Measurements from ENCODE around the gene CKS1B.

The CKS1B gene

DNA sequence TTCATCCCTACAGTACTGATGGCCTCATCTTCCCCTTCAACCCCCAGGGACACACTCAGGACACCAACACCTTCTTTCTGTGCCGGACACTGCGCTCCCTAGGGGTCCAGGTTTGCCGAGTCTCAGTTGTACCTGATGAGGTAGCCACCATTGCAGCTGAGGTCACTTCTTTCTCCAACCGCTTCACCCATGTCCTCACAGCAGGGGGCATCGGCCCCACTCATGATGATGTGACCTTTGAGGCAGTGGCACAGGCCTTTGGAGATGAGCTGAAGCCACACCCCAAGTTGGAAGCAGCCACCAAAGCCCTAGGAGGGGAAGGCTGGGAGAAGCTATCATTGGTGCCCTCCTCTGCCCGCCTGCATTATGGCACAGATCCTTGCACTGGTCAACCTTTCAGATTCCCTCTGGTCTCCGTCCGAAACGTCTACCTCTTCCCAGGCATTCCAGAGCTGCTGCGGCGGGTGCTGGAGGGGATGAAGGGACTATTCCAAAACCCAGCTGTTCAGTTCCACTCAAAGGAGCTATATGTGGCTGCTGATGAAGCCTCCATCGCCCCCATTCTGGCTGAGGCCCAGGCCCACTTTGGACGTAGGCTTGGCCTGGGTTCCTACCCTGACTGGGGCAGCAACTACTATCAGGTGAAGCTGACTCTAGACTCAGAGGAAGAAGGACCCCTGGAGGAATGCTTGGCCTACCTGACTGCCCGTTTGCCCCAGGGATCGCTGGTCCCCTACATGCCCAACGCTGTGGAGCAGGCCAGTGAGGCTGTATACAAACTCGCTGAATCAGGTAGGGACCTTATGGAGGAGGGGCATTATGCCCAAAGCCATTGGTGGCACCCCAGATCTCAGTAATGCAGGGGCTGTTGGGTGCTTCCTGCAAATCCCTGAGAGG lies 13.8 kb downstream of the CKS1B start:
- H3K4me3 ChIP-seq (replicated peaks; ENCODE audit: low read depth, low read length): no peak overlapping the region
- TF ChIP-seq, protein P1, sequence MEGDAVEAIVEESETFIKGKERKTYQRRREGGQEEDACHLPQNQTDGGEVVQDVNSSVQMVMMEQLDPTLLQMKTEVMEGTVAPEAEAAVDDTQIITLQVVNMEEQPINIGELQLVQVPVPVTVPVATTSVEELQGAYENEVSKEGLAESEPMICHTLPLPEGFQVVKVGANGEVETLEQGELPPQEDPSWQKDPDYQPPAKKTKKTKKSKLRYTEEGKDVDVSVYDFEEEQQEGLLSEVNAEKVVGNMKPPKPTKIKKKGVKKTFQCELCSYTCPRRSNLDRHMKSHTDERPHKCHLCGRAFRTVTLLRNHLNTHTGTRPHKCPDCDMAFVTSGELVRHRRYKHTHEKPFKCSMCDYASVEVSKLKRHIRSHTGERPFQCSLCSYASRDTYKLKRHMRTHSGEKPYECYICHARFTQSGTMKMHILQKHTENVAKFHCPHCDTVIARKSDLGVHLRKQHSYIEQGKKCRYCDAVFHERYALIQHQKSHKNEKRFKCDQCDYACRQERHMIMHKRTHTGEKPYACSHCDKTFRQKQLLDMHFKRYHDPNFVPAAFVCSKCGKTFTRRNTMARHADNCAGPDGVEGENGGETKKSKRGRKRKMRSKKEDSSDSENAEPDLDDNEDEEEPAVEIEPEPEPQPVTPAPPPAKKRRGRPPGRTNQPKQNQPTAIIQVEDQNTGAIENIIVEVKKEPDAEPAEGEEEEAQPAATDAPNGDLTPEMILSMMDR (IDR thresholded peaks at IDR 0.05; ENCODE audit: low read depth, low read length, missing control alignments): no peak
- DNase-seq (ENCODE audit: extremely low read depth, low read depth): no peak

DNA sequence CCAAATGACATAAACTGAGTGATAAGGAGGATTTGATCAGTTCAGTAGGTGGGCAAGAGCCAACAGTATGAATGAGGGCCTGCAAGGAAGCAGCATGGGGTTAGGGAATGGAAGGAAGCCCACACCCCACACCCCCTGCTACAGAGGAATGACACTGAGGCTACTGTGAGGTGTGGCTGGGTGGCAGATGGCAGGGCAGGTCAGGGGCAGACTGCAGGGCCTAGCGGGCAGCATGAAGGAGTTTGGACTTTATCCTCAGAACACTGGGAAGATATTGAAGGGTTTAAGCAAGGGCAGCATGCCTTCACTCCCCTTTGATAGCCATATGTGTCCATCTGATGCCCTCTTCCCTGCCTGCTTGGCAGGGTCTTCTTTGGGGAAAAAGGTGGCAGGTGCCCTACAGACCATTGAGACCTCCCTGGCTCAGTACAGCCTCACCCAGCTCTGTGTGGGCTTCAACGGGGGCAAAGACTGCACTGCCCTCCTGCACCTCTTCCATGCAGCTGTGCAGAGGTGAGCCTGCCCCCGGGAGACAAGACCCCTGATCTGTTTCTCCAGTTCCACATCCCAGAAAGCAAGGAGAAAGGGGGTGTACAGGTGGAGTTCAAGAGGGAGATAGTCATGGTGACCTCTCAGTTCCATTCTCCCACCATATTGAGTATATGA lies 14.8 kb downstream of the CKS1B start:
- TF ChIP-seq, protein P1 (IDR thresholded peaks at IDR 0.05; ENCODE audit: low read depth, low read length, missing control alignments): no peak

DNA sequence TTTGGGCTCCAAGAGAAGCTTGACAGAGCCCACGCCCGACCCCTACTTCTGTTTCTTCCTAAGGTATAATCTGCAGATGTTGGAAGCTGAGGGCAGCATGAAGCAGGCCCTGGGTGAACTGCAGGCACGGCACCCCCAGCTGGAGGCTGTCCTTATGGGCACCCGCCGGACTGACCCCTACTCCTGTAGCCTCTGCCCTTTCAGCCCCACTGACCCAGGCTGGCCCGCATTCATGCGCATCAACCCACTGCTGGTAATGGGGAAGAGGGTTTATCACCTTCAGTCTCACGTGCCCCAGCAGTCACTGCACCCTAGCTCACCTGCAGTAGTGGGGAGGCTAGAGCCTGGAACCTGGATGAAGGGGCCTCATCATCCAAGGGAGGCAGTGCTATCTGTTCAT lies 15.8 kb downstream of the CKS1B start:
- TF ChIP-seq, protein P1 (IDR thresholded peaks at IDR 0.05; ENCODE audit: low read depth, low read length, missing control alignments): no peak

More for the DNA sequence above, 14.8 kb downstream of the CKS1B start:
- no peak overlapping the region for H3K4me3 ChIP-seq (replicated peaks; ENCODE audit: low read depth, low read length)
- no peak for DNase-seq (ENCODE audit: extremely low read depth, low read depth)

DNA sequence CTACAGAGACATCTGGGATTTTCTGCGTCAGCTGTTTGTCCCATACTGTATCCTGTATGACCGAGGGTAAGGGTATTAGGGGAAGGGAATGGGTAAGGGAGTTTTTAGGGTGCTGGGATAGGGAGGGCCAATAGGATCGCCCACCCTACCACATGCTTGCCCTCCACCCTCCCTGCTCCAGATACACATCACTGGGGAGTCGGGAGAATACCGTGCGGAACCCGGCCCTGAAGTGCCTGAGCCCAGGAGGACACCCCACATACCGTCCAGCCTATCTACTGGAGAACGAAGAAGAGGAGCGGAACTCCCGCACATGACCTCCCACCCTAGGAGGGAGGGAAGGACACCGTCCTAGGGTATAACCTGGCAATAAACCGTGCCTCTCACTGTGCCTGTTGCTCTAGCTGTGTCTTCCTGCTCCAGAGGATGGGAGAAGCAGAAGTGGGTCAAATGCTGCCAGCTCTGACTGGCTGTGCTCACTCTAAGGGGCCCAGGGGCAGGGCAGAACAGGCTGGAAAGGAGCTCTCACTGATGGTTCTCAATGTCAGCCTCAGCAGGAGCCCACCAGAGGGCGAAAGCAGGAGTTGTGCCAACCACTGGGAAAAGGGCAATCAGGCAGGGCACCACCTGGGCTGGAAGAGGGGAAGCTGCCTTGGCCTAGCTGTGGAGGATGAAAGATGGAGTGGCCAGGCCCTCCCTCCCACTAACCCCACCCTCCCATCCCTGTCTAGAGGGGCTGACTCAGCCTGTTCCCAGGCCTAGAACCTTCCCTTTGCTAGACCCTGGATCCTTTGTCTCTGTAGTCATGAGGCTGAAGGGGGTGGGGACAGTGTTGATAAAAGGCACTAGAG lies 18.5 kb downstream of the CKS1B start:
- H3K4me3 ChIP-seq (replicated peaks; ENCODE audit: low read depth, low read length): no peak overlapping the region
- TF ChIP-seq, protein P1 (IDR thresholded peaks at IDR 0.05; ENCODE audit: low read depth, low read length, missing control alignments): peak; percentile 20
- DNase-seq (ENCODE audit: extremely low read depth, low read depth): no peak

More for the DNA sequence above, 15.8 kb downstream of the CKS1B start:
- no peak for DNase-seq (ENCODE audit: extremely low read depth, low read depth)
- H3K4me3 ChIP-seq (replicated peaks; ENCODE audit: low read depth, low read length): no peak overlapping the region

DNA sequence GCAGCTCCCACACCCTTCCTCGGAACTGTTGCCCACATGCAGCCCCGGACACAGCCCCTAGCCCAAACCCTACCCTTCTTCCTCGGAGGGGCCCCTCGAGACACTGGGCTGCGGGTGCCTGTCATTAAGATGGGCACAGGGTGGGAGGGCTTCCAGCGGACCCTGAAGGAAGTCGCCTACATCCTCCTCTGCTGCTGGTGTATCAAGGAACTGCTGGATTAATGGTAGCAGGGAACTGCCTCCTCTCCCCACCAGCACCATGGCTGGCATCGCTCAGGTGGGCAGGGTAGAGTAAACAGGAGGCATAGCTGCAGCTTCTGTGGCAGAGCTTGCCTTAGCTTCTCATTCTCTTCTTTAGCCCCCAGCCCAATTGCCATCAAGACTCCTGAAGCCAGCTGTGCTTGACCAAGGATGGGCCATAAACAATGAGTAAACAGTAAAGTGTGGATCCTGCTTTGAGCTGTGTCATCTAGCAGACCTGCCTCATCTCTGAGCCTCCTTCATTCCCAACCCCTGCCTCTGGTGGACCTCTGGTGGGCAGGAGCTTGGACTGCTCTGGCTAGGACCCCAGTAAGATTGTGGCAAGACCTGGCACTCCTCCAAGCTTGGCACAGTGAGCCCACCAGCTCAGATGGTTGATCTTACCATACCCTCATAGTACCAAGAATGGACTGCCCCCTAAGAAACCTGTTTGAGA lies 19.2 kb downstream of the CKS1B start, which contains the start of gene LENEP:
LENEP (plus strand) TSS at position 15 of the 697 bp plus-strand sequence; CDS start at position 37, 22 bp downstream.
- TF ChIP-seq, protein P1 (IDR thresholded peaks at IDR 0.05; ENCODE audit: low read depth, low read length, missing control alignments): no peak
- H3K4me3 ChIP-seq (replicated peaks; ENCODE audit: low read depth, low read length): no peak within 1 kb of the TSS
- no peak for DNase-seq (ENCODE audit: extremely low read depth, low read depth)

DNA sequence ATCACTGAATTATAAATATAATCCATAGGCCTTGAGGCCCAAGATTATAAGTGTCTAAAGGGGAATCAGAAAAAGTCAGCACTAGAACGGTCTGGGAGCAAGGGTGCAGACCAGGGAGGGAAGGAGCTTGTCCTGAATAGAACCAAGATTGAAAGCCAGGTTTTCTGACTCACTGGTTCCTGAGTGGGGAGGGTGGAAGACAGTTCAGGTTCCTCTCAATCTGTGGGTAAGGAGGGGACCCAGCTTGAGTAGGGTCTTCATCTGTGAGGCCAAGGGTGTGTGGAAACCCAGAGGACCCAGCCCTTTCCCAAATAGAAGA lies 19.7 kb downstream of the CKS1B start:
- no peak overlapping the region for H3K4me3 ChIP-seq (replicated peaks; ENCODE audit: low read depth, low read length)
- no peak for DNase-seq (ENCODE audit: extremely low read depth, low read depth)
- TF ChIP-seq, protein P1 (IDR thresholded peaks at IDR 0.05; ENCODE audit: low read depth, low read length, missing control alignments): no peak

All from HFF-Myc (cell line).